NCI-H748 treated with DMSO at 0.1 percent for 48 hours (cell line): ENCODE measurements around the gene ZNF133.
"Not testable (repeated sequence)": the region's sequence is repeated elsewhere in the genome, so short reads cannot be mapped to it uniquely, and the experiment has no call there.

ENCODE experiments used
- DNase-seq: peaks from one replicate; lab custom pipeline; 2025; lab: John Stamatoyannopoulos, UW

The ZNF133 gene

DNA sequence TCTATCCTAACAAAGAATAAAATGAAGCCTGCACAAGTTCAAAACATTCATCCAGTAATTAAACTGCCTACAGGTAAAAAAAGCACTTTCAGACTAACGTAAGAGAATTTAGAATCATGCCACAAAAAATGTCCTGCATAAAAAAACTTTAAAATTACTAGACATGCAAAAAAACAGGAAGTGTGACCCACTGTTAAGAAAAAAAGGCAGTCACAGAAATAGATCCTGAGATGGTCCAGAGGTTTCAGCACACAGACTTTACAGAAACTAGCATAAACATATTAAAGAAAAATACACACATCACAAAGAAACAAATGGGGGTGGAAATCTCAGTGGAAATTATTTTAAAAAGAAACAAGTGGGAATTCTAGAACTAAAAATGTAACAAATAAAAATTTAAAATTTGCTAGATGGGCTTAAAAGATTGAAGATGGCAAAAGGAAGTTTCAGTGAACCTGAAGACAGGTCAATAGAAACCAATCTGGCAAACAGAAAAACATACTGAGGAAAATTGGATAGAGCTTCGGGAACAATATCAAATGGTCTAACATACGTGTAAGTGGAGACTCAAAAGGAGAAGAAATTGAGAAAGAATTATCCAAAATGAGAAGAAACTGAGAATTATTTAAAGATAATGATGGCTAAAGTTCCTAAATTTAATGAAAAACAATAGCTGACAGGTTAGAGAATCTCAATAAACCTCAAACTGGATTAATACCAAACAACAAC lies 3.4 kb upstream of the ZNF133 start:
- DNase-seq, result no peak

- DNase-seq, result no peak
These were observed 797 bp upstream of the ZNF133 start for GRCh38 chr20:18287546-18287914.

- DNase-seq, result no peak
These were observed 481 bp downstream of the ZNF133 start for GRCh38 chr20:18288749-18289267.

DNA sequence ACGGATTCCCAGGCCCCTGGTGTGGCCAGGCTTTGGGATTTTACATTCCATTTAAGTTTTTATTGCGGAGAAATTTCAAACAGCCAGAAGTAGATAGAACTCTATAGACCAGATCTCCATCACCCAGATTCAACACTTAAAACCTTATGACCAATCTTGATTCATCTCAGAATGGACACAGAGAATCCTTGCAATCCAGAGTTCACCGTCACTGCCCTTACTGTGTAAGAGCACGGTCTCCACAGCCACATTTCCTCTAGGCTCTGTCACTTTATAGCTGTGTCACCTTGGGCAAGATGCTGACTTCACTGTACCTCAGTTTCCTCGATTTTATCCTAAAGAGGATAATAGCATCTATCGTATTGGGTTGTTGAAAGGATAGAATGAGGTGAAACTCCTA lies 979 bp downstream of the ZNF133 start:
- no peak for DNase-seq

- DNase-seq, result no peak
These were observed 11.0 kb downstream of the ZNF133 start for GRCh38 chr20:18299364-18299763.

DNA sequence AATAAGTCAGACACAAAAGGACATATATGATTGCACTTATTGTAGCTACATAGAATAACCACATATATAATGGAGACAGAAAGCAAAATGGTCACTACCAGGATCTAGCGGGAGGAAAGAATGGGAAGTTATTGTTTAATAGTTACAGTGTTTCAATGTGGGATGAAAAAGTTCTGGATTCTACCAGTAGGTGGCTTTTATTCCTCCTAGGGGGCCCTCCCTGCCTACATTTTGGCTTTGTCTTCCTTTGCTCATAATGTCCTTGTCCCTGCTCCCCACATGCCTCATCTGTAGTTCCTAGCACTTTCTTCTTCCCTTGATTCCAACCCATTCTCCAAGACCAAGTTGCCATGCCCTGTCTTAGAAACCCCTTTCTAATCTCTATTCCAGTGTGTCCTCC lies 16.3 kb downstream of the ZNF133 start:
- no peak for DNase-seq

GRCh38 chr20:18307301-18307700 lies 19.0 kb downstream of the ZNF133 start:
- DNase-seq, result no peak

GRCh38 chr20:18310051-18310450 lies 21.7 kb downstream of the ZNF133 start:
- no peak for DNase-seq

GRCh38 chr20:18310592-18310991 lies 22.3 kb downstream of the ZNF133 start:
- no peak for DNase-seq

DNA sequence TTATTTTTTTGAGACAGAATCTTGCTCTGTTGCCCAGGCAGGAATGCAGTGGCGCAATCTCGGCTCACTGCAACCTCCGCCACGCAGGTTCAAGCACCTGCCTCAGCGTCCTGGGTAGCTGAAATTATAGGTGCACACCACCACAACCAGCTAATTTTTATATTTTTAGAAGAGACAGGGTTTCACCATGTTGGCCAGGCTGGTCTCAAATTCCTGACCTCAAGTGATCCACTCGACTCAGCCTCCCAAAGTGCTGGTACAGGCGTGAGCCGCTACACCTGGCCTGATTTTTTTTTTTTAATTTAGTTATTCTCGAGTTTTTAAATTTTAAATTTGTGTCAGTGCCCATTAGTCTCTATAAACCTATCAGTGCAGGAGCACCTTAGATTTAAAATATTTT lies 24.4 kb downstream of the ZNF133 start:
- no peak for DNase-seq

DNA sequence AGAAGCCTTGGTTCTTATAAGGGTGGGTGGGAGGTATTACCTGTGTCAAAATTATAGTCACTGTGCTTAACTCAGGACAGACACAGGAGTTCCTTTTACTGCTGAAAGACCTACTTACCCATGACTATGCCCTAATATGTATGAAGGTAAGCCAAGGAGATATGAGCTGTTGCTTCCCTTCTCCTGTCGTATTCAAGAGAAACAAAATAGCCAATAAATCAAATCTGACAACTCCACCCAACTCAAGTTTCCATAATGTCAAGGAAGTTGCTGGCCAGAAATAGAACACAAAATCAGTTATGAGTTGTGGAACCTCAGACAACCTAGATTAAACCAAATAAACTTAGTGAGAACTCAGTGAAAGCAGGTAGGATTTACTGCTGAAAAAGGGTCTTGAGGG lies 25.1 kb downstream of the ZNF133 start:
- no peak for DNase-seq

DNA sequence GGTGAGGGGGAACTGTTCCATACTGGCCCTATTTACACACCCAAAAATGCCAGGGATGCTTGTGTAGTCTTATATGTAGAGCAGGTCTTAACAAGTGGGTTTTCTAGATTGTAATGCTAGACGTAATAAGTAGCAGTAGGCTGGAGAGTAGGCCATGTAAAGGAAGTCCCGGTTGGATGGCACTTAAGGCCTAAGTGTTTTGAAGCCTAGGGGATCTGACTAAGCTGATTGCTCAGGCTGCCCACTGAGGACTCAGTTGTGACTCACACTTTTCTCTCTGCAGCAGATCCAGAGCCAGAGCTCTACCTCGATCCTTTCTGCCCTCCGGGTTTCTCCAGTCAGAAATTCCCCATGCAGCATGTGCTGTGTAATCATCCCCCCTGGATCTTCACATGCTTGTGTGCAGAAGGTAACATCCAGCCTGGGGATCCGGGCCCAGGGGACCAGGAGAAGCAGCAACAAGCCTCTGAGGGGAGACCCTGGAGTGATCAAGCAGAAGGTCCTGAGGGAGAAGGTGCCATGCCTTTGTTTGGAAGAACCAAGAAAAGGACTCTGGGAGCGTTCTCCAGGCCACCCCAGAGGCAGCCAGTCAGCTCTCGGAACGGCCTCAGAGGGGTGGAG lies 26.6 kb downstream of the ZNF133 start:
- DNase-seq, result no peak

- no peak for DNase-seq
These were observed 27.8 kb downstream of the ZNF133 start for GRCh38 chr20:18316166-18316565.

DNA sequence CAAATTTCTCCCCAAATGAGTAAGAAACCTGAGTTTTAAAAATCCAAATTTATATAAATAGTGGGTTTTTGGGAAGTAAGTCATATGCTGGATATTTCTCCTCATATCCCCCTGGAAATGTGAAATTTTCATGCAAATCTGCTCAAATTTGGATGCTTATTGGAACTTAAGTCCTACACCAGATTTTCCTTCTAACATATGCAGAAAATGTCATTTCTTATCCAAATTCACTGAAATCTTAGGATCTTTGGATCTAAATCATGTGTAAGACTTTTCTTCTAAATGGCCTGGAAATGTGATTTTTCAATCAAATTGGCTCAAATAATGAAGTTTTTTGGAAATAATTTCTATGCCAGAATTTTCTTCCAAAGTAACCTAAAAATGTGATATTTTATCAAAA lies 33.0 kb downstream of the ZNF133 start:
- DNase-seq, result no peak

DNA sequence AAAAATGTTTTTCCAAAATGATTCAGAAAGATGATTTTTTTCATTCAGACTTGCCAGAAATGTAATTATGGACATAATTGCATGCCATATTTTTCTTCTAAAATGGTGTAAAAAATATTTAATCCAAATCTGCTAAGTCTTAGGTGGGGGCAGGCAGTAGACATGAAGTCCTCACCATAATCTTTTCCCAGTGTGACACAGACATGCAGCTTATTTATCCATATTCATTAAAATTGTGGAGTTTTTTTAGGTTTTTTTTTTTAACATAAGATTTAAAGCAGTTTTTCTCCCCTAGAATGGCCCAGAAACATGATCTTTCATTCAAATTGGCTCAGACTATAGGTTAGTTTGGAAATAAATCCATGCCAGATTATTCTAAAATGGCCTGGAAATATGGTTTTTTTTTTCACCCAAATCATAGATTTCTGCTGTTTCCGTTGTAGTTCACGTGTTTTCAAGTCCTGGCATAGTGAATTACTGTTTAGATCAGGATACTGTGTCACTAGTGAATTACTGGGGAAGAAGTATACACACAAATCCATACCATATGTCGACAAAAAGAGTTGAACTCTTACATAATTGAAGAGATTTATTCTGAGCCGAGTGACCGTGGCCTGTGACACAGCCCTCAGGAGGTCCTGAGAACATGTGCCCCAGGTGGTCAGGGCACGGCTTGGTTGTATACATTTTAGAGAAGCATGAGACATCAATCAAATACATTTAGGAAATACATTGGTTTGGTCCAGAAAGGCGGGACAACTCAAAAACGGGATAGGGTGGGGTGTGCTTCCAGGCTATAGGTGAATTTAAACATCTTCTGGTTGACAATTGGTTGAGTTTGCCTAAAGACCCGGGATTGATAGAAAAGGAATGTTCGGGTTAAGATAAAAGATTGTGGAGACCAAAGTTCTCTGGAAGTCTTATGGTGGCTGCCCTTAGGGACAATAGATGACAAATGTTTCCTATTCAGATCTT lies 33.9 kb downstream of the ZNF133 start:
- no peak for DNase-seq

DNA sequence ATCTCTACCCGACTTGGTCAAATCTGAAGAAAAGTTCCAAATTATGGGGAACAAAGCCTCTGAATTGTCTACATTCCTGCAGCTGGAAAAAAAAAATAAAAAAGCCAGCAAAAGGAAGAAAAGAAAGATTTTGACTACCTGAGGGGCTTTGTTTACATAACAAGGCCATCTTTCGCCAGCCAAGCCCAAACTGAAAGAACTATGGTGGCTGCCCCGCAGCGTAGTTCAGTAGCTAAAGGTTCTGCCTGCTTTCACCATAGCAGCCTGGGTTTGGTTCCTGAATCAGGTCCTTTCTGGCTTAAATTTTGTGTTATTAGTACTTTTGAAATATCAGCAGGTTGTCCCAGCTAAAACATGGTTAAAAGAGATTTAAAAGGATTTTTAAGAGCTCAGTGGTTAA lies 35.4 kb downstream of the ZNF133 start:
- DNase-seq, result no peak

- no peak for DNase-seq
These were observed 36.3 kb downstream of the ZNF133 start for GRCh38 chr20:18324596-18325089.

- DNase-seq, result no peak
These were observed 38.7 kb downstream of the ZNF133 start for GRCh38 chr20:18326990-18327389.

- DNase-seq, result no peak
These were observed 43.4 kb downstream of the ZNF133 start for GRCh38 chr20:18331694-18332093.

DNA sequence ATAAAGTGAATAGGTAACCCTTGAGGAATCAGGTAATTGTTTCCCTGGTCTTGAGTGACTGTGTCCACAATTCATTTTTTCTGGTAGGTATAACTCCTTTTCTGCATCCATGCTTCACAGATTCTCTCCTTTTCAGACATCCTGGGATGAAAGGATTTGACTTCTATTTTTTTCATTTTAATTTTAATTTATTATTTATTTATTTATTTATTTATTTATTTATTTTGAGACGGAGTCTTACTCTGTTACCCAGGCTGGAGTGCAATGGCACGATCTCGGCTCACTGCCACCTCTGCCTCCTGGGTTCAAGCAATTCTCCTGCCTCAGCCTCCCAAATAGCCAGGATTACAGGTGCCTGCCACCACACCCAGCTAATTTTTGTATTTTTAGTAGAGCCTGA lies 61.4 kb downstream of the ZNF133 start:
- DNase-seq, result not testable (repeated sequence)

- DNase-seq, result no peak
These were observed 71.5 kb downstream of the ZNF133 start for GRCh38 chr20:18359854-18360253.

DNA sequence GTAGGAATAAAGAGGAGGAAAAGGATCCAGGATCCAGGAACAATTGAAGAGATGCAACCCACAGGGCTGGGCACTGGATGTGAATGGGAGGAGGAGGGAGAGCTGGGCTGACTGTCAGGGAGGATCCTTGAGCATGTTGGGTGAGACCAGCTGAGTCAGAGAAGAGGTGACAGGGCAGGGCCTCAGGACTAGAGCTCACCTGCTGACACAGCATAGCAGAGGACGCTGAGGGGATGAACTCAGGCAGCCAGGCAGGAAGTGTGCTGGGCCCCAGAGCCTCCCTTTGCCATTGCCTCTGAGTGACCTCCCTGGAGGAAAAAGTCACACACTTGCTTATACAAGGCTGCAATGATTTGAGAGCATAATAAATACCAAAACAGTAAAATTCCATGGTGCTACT lies 72.3 kb downstream of the ZNF133 start:
- DNase-seq, result no peak
